Stimulated activated CD8-positive, alpha-beta memory T cell treated with anti-CD3 and anti-CD28 coated beads, Interleukin-12 subunit alpha, Interleukin-12 subunit beta, amount 100 ng/mL, for 24 hours (primary cell): ENCODE measurements around the gene RBM19.

ENCODE experiments used
- DNase-seq: peaks from one replicate; pipeline ENCODE4 v3.0.0-alpha.2; 2020; ENCODE audit errors: extremely low read depth

Gene RBM19

DNA sequence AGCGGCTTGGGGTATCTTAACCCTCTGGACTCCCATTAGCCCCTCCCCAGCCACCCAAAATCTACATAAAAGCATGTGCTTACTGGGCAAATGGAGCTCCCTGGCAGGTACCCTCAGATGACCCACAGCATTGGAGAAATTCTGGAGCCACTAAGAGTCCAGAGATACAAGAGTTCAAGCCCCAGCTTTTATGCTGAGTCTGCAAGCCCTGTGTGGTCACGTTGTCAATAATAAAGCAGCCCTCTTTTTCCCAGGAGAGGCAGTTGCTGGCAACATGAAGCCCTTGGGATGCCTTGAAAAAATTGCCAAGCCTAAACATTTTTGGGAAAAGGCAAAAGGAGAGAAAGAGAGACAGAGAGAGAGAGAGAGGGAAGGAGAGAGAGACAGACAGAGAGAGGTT is 83.4 kb downstream of the RBM19 start:
- DNase-seq: no peak

DNA sequence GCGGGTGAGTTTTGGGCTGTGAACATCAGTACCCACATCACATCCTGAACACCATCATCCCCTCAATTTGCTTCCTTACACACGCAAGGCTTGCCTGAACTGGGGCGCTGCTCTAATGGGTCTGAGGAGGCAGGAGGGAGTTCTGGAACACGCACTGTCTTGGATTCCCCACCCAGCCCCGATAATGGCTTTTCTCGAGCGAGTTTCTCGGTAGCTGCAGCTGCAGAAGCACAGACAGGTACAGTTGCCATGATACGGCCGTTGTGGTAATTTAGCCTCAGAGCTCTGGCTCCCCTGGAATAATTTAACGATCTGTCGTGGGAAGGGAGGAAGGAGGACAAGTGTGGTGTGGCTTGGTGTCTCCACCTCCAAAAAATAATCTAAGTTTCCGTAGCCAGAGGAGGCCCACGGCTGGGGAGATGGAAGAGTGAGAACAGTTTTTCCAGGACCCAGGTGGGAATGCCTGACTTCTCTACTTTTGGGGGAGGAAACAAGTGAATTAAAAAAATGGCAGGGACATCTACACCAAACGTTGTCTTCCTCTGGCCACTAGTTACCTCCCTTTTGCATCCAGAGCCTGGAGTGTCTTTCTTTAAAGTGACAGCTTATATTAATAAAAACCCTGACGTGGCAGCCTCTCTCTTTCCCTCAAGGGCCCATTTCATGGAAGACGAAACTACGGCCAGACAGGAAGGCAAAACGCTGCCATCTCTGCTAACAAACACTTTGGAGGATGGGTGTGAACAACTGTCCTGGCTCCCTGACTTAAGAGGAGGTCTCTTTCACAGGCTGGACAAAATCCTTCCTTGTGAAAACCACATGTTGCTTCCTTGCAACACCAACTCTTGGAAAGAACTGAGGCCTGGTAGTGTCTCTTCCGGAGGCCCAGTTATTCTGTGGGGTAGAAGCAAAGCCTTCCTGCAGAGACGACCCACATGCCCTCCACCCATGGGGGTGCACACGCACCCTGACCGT is 84.8 kb downstream of the RBM19 start:
- no peak for DNase-seq

DNA sequence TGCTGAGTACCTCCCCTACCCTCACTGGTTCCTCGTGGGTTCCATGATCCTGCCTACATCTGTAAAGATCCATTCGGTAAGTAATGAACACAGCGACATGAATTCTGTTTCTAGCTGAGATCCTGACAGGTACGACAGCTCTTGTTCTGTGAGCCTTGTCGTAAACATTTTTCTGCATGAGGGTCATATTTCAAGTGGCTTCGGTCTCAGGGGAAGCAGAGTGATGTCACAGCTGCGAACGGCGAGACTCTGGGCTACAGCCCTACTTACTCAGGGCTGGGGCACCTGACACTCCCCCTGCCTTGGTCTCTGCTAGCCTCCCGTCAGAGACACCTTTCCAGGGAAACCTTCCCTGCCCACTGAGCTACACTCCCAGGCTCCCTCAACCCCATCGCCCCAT is 85.8 kb downstream of the RBM19 start:
- DNase-seq: no peak

DNA sequence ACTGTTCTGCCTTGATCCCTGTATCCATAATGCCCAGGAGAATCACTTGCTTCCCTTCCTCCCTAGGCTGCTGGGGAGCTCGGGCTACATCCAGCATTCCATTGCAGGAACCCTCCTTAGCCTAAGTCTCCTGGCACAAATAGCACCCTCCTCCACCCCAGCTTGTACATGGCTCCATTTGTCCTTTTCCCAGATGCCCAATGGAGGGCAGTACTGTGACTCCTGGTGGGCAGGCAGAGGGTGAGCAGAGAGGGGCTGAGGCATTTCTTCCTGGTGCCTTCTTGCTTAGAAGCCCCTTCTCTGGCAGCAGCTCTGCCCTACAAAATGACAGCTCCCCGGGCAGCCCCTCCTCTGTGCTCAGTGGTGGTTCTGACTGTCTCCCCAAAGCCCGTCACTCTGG is 86.5 kb downstream of the RBM19 start:
- no peak for DNase-seq

DNA sequence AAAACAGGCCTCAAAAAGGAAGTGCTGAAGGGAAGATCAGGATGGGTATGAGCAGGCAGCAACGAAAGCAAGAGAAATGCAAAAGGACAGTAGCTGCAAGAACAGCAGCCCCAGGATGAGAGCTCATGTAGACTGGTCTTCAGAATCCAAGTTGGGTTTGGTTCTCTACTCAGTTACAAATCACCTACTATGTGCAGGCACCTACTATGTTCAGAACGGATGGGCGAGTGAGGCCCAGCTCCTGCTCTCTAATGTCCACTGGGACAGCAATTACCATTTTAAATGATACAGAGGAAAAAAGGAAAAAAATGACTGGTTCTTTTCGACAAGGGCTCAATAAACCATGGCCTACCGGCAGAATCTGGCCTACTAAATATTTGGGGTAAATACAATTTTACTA is 88.5 kb downstream of the RBM19 start:
- no peak for DNase-seq

DNA sequence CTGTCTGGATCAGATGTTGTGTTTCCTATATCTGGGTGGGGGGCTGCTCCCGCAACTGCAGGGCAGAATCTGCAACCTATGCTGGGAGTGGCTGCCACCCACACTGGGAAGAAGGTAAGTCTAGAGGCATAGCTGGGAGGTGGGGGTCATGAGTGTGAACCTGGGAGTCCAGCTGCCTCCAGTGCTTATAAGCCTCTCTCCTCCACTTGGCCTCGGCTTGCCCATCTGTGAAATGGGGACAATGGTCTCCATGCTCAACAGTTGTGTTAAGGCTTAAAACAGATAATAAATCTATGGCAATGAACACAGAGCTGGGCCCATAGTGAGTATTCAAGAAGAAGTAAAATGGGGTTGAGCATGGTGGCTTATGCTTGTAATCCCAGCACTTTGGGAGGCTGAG is 90.0 kb downstream of the RBM19 start:
- DNase-seq: no peak

DNA sequence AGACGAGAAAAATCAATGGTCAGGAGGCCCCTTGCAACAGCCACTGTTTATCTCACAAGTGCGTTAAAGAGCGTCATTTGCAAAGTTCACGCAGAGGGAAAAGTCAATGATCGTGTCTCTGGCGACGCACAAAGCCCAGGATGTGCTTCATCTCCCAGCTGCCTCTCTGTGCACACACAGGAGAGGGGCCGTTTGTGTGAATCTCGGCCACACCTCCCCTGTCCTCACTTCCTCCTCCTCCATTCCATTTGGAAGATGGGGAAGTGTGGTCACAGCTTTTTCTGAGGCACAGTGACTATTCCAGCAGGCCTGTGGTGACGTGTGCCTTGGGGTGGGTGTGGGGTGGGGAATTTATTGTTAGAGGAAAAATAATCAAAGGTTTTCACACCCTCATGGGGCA is 90.4 kb downstream of the RBM19 start:
- no peak for DNase-seq

DNA sequence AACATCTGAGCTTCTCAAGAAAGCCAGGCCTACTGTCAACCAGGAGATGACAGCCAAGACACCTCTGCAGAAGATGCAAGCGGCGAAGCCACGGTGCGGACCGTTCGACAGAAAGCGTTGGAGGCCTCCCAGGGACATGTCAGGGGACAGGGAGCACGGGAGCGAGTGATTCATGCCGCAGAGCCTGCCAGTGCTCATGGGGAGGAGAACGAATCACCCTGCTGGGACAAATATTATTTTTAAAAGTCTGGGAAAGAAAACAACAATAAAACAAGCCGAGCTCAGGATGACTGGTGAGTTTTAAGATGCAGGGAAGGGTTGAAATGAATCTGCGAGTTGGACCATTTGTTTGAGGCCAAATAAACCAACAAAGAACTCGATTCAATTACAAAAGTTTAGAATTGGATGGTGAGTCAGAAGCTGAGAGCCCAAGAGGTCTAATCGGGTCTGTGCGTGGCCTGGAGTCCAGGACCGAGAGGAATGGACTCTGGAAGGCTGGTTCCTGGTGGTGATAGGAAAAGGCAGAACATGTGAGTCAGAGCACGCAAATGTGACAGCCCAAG is 91.0 kb downstream of the RBM19 start:
- no peak for DNase-seq

DNA sequence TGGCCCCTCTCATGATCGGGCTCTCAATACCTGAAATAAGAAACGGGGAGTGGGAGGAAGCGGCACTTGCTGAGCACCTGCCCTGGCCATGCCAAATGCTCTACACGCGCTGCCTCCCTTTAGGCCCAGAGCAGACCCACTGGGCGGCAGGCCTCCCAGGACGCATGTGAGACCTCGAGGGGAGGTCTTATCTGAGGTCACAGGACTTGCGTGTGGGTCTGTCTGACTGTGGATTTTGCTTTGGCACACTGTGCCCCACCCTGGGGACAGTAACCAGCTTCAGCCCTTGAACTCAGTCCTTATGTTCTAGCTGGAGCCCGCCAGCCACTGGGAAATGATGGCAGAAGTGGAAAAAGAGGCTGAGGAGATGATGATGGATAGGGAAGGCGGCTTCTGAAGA is 91.8 kb downstream of the RBM19 start:
- DNase-seq: no peak

DNA sequence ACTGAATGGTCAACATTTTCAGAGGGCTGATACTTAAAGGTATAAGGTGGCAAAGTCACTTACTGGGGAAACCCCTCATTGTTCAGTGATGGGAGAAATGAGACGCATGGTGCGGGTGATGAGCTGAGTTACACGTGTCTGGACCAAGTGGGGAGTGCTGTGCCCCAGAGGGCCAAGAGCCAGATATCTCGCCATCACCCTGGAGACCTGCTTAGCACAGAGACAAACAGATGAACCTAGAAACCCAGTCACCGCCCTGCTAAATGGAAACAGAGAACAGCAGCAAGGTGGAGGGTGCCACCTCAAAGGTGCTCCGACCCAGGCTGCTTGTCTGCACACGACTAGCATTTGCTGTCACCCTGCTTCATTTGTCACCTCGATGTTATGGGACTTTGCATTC is 92.4 kb downstream of the RBM19 start:
- no peak for DNase-seq

DNA sequence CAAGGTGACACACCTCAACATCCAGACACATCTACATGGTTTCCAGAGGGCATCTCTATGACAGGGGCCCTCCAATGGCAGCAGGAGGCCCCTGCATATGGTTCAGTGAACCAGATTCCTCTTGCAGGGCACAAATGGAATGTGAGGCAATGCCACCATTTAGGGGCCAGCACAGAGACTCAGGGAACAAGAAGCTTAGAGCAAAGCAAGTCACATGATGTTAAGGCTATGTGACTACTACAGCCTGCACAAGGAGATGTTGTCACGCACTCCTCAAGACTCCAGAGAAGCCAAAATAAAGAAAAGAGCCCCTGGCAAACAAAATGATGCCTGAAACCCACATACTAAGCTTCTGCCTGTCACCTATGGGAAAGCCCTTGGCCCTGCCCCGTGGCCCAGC is 95.2 kb downstream of the RBM19 start:
- DNase-seq: no peak

DNA sequence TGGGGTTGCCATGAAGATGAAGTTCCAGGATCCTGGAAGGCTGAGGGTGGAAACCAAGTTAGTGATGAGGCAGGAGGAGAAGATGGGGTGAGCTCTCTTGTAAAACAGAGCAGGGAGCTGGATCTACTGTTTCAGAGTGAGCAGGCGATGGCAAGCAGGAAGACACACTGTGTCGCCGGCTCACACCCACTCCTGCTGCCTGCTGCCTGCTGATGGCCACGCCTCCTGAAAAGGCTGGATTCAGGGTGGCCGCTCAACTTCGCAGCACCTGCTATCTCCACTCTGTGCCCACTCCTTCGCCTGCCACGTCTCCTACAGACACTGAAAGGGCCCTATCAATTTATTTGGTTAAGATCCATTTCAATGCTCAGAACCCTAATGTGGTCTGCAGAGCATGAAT is 96.1 kb downstream of the RBM19 start:
- no peak for DNase-seq

DNA sequence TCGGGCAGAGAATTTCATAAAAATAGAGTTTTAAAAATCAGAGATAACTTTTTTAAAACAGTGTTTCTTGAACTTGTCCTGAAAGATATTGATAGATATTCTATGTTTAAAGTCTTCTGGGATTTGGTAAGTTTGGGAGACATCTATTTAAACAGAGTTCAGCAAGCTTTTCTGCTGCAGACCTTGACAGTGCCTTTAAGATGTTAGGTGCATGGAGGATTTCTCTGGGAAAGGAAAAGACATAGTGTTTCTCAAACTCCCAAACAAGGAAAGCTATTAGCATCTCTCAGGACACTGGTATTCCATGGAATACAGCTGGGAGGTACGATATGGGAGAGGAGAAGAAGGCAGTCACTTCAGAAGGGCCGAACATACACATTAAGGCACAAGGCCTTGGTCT is 97.8 kb downstream of the RBM19 start:
- DNase-seq: no peak

DNA sequence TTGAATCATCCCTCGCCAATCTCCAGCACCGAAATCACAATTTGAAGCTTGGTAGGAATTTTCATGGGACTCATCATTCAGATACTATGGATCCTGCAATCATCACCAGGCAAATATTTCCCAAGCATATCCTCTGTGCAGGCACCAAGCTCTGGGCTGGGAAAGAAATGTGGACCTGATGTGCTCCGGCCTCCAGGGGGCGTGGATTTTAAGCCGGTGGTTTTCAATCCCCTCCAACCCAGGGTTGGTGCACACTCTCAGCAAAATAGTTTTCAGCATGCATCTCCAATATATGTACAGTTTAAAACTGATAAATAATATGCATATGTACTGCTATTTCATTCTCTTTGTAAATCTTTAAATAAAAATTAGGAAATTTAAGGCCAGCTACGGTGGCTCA is 98.9 kb downstream of the RBM19 start:
- no peak for DNase-seq

DNA sequence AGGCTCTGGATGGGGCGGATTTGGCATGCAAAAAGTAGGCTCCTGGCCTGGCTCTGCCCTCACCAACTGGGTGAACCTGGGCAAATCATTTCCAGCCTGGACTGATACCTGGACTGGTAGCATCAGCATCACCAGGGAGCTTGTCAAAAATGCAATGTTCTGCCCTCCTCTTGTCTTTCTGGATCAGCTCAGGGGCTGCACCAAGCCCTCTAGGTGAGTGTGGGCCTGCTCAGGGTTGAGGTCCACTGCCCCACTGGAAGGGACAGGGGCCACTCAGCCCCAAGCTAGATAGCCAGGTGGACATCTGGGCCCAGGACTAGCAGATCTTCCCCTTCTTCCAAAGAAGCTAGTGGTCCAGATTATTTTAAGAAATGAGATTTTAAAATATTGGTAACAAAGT is 99.6 kb downstream of the RBM19 start:
- DNase-seq: no peak

DNA sequence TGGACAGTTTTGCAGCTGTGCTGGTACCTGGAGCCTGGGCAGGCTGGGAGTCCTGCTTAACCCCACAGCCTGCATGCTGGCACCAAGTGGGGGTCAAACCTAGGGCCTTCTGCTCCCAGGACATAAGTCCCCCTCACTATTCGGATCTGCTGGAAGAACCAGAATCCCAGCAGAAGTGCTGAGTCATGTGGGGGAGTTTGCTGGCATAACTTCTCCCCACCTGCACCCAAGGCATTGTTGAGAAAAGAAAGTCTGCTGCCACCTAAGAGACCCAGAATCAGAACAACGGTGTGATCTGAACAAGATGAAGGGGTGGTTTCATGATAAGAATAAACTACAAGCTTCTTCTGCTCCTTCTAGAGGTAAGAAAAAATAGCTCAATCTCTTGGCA is 102.7 kb downstream of the RBM19 start:
- no peak for DNase-seq

DNA sequence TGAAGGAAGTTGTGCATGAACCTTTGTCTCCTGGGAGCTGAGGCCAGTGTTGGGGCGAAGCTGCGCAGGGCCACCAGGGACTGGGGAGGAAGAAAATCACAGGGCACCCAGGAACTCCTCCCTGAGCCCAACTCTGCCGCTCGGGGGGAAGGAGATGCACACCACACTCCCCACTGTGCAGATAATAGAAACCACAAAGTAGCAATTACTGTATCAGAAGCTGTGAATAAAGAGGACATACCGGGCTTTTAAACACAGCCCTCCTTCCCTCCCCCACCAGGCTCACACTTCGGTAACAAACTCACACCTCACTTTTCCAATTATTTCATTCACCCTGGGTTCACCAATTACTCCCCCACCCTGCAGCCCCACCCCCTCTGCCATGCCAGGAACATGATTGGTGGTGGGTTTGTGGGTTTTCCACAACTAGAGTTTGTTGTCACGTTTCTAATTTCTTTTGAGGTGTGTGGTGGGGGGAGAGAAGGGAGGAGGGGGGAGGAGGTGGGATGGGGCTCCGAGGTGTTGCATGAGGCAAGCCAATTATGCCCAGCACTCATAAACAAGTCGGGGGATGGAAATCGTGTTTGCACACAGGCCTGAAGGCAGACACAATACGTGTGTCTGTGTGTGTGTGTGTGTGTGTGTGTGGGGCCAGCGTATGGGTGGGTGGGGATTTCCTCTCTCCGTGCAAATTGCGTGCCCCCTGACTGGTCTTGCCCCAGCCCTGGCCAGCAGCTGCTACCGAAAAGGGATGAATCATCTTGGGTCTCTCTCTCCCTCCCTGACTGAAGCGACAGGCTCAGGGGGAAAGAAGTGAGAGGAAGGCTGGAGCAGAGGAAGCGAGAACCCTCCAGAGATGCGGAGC is 103.3 kb downstream of the RBM19 start:
- DNase-seq: no peak

DNA sequence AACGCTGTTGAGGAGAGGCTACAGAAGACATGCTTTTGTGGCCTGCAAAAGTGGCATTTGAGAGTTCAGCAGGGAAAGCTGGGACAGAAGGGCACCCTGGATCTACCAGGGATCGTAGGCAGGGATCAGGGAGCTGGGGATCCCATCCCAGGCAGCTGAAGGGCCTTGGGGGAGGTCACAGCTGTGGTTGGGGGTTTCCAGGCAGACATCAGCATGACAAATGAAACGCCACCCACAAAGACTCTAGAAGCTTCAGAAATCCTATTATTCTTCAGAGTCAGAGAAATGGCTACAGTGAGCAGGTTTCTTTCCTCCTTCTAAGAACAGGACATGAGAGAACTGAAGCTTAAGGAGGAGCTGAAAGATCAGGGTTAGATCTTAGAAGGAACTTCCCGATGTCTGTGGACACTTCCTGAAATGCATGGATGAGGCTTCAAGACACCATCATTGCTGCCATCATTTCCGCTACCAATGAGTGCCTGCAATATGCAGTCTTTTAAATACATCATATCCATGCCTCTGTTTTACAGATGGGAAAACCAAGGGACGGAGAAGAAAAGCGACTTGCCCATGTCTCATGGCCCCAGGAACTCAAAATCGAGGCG is 104.3 kb downstream of the RBM19 start:
- no peak for DNase-seq

DNA sequence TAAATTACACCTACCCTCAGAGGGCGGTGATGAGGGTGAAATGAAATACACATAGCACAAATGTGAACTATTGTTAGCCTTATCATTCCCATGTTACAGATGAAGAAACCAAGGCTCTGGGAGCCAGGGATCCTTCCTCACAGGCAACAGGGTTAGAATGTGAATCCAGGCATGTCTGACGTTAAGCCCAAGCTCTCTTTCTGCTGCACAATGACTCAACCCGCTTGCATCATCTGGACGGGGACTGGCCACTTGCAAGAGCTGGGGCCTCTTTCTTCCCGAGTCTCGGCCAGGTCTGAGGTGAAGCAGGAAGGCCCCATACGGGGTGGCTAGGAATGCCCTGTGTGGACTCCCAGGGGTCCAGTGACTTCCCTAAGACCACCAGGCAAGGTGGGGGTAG is 105.2 kb downstream of the RBM19 start:
- DNase-seq: no peak

DNA sequence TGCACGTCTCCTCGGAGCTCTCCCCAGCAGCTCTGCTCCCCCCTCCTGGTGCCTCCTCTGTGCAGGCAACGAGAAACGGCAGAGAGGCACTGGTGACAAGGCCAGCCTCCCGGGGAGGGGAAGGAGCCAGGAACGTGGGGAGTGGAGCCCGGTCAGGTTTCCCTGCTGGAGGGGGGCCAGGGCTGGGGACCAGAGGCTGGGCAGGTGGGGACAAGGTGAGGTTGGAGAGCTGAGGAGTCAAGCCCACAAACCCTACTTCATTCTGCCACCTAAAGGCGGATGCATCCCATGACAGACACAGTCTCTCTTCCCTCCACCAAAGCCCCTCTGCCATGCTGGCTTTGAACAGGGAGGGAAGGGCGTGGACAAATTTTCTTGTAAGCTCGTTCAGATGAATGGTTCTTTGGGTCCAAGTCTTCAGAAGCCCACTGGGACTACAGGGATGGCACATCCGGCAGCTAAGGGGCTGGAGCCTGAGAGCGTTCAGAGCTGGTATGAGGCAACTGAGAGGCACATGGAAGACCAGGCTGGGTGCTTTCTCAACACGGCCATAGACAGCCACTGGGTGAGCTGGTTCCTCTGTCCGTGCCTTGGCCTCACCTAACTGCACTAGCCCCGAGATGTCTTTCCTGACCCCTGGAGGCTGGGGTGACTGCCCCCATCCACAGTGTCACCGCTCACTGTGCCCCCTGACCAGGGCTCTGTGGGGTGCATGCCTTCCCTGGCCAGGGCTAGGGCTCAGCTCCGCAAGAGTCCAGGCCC is 105.9 kb downstream of the RBM19 start:
- DNase-seq: no peak

DNA sequence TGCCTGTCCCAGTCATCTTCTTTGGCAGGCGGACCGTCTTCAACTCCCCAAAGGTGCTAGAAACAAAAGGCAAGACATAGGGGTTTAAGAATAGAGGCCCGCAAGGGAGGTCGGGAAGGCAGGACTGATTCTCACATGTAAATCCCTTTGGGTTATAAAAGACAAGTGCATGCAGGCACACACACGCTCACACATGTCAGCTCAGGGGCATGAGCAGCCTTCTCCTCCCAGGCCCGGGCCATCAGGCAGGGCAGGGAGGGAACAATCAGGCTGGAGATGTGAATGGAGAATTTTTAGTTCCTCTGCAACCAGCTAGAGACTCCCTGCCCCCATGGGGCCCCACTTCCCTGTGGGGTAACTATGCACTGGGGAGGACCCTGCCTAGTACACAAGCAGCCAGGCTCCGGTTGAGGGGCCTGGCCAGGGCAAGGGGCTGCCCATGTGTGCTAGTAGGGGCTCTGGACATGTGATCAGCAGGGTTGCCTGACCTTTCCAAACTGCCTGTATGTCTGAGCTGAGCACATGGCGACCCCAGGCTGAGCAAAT is 107.2 kb downstream of the RBM19 start:
- no peak for DNase-seq
